ENCODE measurements around the gene ADGB. TPM values are rescaled to one million over a fixed set of nuclear protein-coding genes. Genes with fewer than 3 reads are reported as not detected.

Gene ADGB
- not detected in 2 replicates for total RNA-seq

GRCh38 chr6:146598772-146599405, at the start of gene ADGB:
Gene ADGB (plus strand): TSS chr6:146598972. CDS start chr6:146599041, 69 bp downstream.

Other genes starting within 250 kb of the ADGB start
- gene RAB32, start 55.1 kb upstream of the ADGB start, total RNA-seq, result 70.8 and 89.8 TPM in 2 replicates

Data from smooth muscle cell of the pulmonary artery (primary cell).